WTC11 (cell line): ENCODE results near the gene SNX24.

ENCODE experiments used
- FOXK1 ChIP-seq: sonication (generic); formaldehyde crosslinking; IDR thresholded peaks from 2 replicates; pipeline ENCODE4 v1.8.0; 2022; ENCODE audit warnings: mild to moderate bottlenecking, moderate library complexity, missing genetic modification reagents
- SP1 ChIP-seq: sonication (generic); formaldehyde crosslinking; conservative IDR thresholded peaks from 2 replicates; pipeline ENCODE4 v1.8.1; 2022; ENCODE audit warnings: missing genetic modification reagents
- TEAD4 ChIP-seq: sonication (generic); formaldehyde crosslinking; IDR thresholded peaks from 2 replicates; pipeline ENCODE4 v1.8.0; 2022; ENCODE audit warnings: mild to moderate bottlenecking, missing genetic modification reagents
- ZNF138 ChIP-seq: sonication (generic); formaldehyde crosslinking; conservative IDR thresholded peaks from 2 replicates; pipeline ENCODE4 v1.8.1; 2022; ENCODE audit warnings: mild to moderate bottlenecking, moderate library complexity, missing genetic modification reagents
- TF ChIP-seq, protein P1 (sequence below): fragments of 200-600 bp; IDR thresholded peaks from 2 replicates; pipeline ENCODE4 v1.8.0; 2022; ENCODE audit warnings: antibody characterized with exemption
- TF ChIP-seq, protein P2 (sequence below): sonication (generic); formaldehyde crosslinking; IDR thresholded peaks from 2 replicates; pipeline ENCODE4 v1.8.0; 2023; ENCODE audit warnings: missing genetic modification reagents

DNA sequence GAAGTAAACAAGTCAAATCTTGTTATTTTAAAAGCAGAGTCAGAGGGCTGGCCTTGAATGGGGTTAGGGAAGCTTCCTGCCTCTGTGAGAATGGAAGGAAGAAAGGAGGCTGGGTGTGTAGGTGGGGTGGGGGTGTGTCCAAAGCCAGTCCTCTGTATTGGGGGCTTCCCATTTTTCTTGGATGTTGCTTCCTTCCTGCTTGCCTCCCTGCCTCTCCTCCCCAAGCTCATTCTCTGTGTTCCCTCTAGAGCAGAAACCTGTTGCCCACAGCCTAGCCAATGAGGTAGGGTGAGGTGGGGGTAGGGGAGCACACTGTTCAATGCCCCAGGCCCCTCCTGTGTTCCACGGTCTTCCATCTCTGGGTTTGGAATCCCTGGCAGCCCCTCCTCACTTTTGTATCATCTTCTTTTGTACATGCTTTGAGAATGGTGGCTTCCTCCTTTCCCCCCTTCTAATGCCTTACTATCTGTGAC is 39.7 kb downstream of the SNX24 start:
- TF ChIP-seq, protein P1, sequence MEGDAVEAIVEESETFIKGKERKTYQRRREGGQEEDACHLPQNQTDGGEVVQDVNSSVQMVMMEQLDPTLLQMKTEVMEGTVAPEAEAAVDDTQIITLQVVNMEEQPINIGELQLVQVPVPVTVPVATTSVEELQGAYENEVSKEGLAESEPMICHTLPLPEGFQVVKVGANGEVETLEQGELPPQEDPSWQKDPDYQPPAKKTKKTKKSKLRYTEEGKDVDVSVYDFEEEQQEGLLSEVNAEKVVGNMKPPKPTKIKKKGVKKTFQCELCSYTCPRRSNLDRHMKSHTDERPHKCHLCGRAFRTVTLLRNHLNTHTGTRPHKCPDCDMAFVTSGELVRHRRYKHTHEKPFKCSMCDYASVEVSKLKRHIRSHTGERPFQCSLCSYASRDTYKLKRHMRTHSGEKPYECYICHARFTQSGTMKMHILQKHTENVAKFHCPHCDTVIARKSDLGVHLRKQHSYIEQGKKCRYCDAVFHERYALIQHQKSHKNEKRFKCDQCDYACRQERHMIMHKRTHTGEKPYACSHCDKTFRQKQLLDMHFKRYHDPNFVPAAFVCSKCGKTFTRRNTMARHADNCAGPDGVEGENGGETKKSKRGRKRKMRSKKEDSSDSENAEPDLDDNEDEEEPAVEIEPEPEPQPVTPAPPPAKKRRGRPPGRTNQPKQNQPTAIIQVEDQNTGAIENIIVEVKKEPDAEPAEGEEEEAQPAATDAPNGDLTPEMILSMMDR, result no peak
- TF ChIP-seq TEAD4 (CRISPR knock-in tag) (no peak), SP1 (CRISPR knock-in tag) (no peak), FOXK1 (CRISPR knock-in tag) (no peak), ZNF138 (CRISPR knock-in tag) (no peak)
- TF ChIP-seq, protein P2, sequence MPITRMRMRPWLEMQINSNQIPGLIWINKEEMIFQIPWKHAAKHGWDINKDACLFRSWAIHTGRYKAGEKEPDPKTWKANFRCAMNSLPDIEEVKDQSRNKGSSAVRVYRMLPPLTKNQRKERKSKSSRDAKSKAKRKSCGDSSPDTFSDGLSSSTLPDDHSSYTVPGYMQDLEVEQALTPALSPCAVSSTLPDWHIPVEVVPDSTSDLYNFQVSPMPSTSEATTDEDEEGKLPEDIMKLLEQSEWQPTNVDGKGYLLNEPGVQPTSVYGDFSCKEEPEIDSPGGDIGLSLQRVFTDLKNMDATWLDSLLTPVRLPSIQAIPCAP (CRISPR knock-in tag), result no peak
